SK-N-SH treated with all-trans-retinoic acid at 6 μM for 48 hours (cell line): ENCODE measurements around the gene CDK6.

Source experiments
- ATAC-seq: fragments of 200-7000 bp; cut with Tn5 transposase; 3 replicates; pipeline ENCODE4 v1.9.1; 2020; ENCODE audit warnings: mild to moderate bottlenecking, moderate library complexity
- ARNTL ChIP-seq: fragments of 450-650 bp; formaldehyde crosslinking; IDR thresholded peaks from 2 replicates; pipeline ENCODE4 v1.5.0; 2020; ENCODE audit warnings: low read depth, mild to moderate bottlenecking, moderate library complexity, borderline replicate concordance
- BACH2 ChIP-seq: fragments of 250-450 bp; sonication (Bioruptor Pico); IDR thresholded peaks from 2 replicates; pipeline ENCODE4 v1.9.0; 2021; ENCODE audit warnings: mild to moderate bottlenecking, borderline replicate concordance
- CREB5 ChIP-seq: fragments of 250-450 bp; sonication (Bioruptor Pico); IDR thresholded peaks from 2 replicates; pipeline ENCODE4 v1.5.1; 2020; ENCODE audit warnings: low read depth, mild to moderate bottlenecking, moderate library complexity
- CSDC2 ChIP-seq: fragments of 250-450 bp; sonication (Bioruptor Pico); IDR thresholded peaks from 2 replicates; pipeline ENCODE4 v1.5.0; 2020; ENCODE audit warnings: mild to moderate bottlenecking, moderate library complexity
- CSRNP3 ChIP-seq: fragments of 250-450 bp; sonication (Bioruptor Pico); IDR thresholded peaks from 2 replicates; pipeline ENCODE4 v1.5.1; 2021; ENCODE audit warnings: mild to moderate bottlenecking, moderate library complexity
- ESRRG ChIP-seq: fragments of 250-450 bp; sonication (Bioruptor Pico); IDR thresholded peaks from 2 replicates; pipeline ENCODE4 v1.6.1; 2021; ENCODE audit warnings: mild to moderate bottlenecking
- GLIS3 ChIP-seq: fragments of 250-450 bp; sonication (Bioruptor Pico); IDR thresholded peaks from 2 replicates; pipeline ENCODE4 v1.5.0; 2020; ENCODE audit warnings: mild to moderate bottlenecking, moderate library complexity
- ISL1 ChIP-seq: fragments of 250-450 bp; sonication (Bioruptor Pico); IDR thresholded peaks from 2 replicates; pipeline ENCODE4 v2.1.2; 2022; ENCODE audit warnings: mild to moderate bottlenecking, moderate library complexity
- OSR1 ChIP-seq: fragments of 250-450 bp; sonication (Bioruptor Pico); IDR thresholded peaks from 2 replicates; pipeline ENCODE4 v1.8.0; 2022; ENCODE audit warnings: moderate library complexity, mild to moderate bottlenecking, inconsistent platforms
- RARB ChIP-seq: fragments of 250-450 bp; sonication (Bioruptor Pico); IDR thresholded peaks from 2 replicates; pipeline ENCODE4 v1.8.0; 2021; ENCODE audit warnings: mild to moderate bottlenecking, moderate library complexity
- SNAI2 ChIP-seq: fragments of 250-450 bp; sonication (Bioruptor Pico); IDR thresholded peaks from 2 replicates; pipeline ENCODE4 v1.5.0; 2020; ENCODE audit warnings: mild to moderate bottlenecking, moderate library complexity
- TCF4 ChIP-seq: fragments of 250-450 bp; sonication (Bioruptor Pico); IDR thresholded peaks from 2 replicates; pipeline ENCODE4 v1.8.0; 2021; ENCODE audit warnings: mild to moderate bottlenecking, moderate library complexity, borderline replicate concordance
- TOX ChIP-seq: fragments of 250-450 bp; sonication (Bioruptor Pico); IDR thresholded peaks from 2 replicates; pipeline ENCODE4 v1.8.0; 2021; ENCODE audit warnings: mild to moderate bottlenecking, moderate library complexity, borderline replicate concordance
- TSHZ2 ChIP-seq: fragments of 250-450 bp; sonication (Bioruptor Pico); IDR thresholded peaks from 2 replicates; pipeline ENCODE4 v1.5.0; 2020; ENCODE audit warnings: mild to moderate bottlenecking, moderate library complexity
- ZFP3 ChIP-seq: fragments of 250-450 bp; sonication (Bioruptor Pico); IDR thresholded peaks from 2 replicates; pipeline ENCODE4 v1.5.0; 2020; ENCODE audit warnings: mild to moderate bottlenecking, moderate library complexity
- ZFP30 ChIP-seq: fragments of 450-650 bp; formaldehyde crosslinking; IDR thresholded peaks from 2 replicates; pipeline ENCODE4 v1.5.0; 2022; ENCODE audit warnings: mild to moderate bottlenecking, moderate library complexity
- ZNF565 ChIP-seq: fragments of 450-650 bp; formaldehyde crosslinking; conservative IDR thresholded peaks from 2 replicates; pipeline ENCODE4 v1.5.0; 2020; ENCODE audit warnings: low read depth, mild to moderate bottlenecking, moderate library complexity
- ZNF8 ChIP-seq: fragments of 450-650 bp; formaldehyde crosslinking; IDR thresholded peaks from 2 replicates; pipeline ENCODE4 v1.5.0; 2020; ENCODE audit warnings: mild to moderate bottlenecking, moderate library complexity
- TF ChIP-seq, protein P1 (sequence below): fragments of 250-450 bp; sonication (Bioruptor Pico); IDR thresholded peaks from 2 replicates; pipeline ENCODE4 v1.8.0; 2020; ENCODE audit warnings: mild to moderate bottlenecking, moderate library complexity, borderline replicate concordance
- TF ChIP-seq, protein P2 (sequence below): fragments of 250-450 bp; sonication (Bioruptor Pico); IDR thresholded peaks from 2 replicates; pipeline ENCODE4 v1.8.0; 2021; ENCODE audit warnings: low read depth, mild to moderate bottlenecking, moderate library complexity, borderline replicate concordance

Gene CDK6

GRCh38 chr7:92665926-92666325 lies 170.4 kb downstream of the CDK6 start:
- TF ChIP-seq SNAI2 (CRISPR knock-in tag) (no peak), TCF4 (CRISPR knock-in tag) (no peak), RARB (CRISPR knock-in tag) (no peak), ARNTL (CRISPR knock-in tag) (no peak), ESRRG (CRISPR knock-in tag) (no peak), TOX (CRISPR knock-in tag) (no peak), CSDC2 (CRISPR knock-in tag) (no peak), OSR1 (CRISPR knock-in tag) (no peak)
- TF ChIP-seq, protein P1, sequence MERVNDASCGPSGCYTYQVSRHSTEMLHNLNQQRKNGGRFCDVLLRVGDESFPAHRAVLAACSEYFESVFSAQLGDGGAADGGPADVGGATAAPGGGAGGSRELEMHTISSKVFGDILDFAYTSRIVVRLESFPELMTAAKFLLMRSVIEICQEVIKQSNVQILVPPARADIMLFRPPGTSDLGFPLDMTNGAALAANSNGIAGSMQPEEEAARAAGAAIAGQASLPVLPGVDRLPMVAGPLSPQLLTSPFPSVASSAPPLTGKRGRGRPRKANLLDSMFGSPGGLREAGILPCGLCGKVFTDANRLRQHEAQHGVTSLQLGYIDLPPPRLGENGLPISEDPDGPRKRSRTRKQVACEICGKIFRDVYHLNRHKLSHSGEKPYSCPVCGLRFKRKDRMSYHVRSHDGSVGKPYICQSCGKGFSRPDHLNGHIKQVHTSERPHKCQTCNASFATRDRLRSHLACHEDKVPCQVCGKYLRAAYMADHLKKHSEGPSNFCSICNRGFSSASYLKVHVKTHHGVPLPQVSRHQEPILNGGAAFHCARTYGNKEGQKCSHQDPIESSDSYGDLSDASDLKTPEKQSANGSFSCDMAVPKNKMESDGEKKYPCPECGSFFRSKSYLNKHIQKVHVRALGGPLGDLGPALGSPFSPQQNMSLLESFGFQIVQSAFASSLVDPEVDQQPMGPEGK (CRISPR knock-in tag) = no peak
- TF ChIP-seq, all 23 proteins: peak for 0
- no peak for ATAC-seq

- TF ChIP-seq, protein P1 (CRISPR knock-in tag) = no peak
- ATAC-seq = no peak
These were observed 174.7 kb downstream of the CDK6 start for GRCh38 chr7:92661651-92662050.

DNA sequence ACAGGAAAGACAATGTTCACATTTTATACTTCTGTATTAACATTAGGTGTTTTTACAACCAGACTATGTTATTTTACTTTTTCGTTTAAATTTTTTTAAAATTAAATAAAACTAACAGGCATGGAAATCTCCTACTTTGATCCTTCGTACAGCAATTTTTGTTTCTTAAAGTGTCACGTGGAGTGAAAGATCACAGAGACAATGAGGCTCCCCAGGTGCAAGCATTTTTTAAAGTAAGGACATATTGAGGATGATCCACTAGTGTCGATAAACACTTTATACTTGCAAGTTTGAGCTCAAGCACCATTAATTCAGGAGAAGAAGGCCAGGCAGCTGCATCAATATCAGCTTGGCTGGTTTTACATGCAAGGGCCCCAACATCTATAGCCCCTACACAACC lies 177.7 kb downstream of the CDK6 start:
- no peak for ATAC-seq

DNA sequence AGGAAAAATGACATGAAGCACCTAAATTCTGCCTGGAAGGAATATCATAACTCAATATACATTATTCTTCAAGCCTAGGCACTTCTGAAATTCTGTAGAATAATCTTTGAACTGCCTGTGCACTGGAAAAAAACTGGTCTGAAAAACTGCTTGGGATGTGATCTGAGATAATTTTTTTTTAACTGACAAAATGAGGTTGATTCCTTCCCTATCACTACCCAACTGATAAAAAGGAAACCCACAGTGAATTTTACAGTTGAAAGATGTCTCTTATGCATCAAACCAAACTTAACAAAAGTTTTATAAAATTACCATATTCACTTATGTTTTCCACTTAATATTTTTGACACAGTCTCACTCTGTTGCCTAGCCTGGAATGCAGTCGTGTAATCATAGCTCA lies 179.0 kb downstream of the CDK6 start:
- TF ChIP-seq OSR1 (CRISPR knock-in tag) (no peak), RARB (CRISPR knock-in tag) (no peak), SNAI2 (CRISPR knock-in tag) (no peak)
- ATAC-seq = no peak

More for the DNA sequence above, 177.7 kb downstream of the CDK6 start:
- no peak for TF ChIP-seq SNAI2 (CRISPR knock-in tag)
- TF ChIP-seq ZNF565 (CRISPR knock-in tag) = no peak
- no peak for TF ChIP-seq ZFP30 (CRISPR knock-in tag)
- no peak for TF ChIP-seq OSR1 (CRISPR knock-in tag)
- TF ChIP-seq CREB5 (CRISPR knock-in tag) = no peak
- no peak for TF ChIP-seq ZFP3 (CRISPR knock-in tag)
- no peak for TF ChIP-seq ZNF8
- TF ChIP-seq, protein P2, sequence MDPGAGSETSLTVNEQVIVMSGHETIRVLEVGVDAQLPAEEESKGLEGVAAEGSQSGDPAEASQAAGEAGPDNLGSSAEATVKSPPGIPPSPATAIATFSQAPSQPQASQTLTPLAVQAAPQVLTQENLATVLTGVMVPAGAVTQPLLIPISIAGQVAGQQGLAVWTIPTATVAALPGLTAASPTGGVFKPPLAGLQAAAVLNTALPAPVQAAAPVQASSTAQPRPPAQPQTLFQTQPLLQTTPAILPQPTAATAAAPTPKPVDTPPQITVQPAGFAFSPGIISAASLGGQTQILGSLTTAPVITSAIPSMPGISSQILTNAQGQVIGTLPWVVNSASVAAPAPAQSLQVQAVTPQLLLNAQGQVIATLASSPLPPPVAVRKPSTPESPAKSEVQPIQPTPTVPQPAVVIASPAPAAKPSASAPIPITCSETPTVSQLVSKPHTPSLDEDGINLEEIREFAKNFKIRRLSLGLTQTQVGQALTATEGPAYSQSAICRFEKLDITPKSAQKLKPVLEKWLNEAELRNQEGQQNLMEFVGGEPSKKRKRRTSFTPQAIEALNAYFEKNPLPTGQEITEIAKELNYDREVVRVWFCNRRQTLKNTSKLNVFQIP = no peak
- TF ChIP-seq CSRNP3 (CRISPR knock-in tag) = no peak
- TF ChIP-seq TOX (CRISPR knock-in tag) = no peak
- TF ChIP-seq BACH2 (CRISPR knock-in tag) = no peak
- no peak for TF ChIP-seq ARNTL (CRISPR knock-in tag)
- TF ChIP-seq ESRRG (CRISPR knock-in tag) = no peak
- TF ChIP-seq CSDC2 (CRISPR knock-in tag) = no peak

DNA sequence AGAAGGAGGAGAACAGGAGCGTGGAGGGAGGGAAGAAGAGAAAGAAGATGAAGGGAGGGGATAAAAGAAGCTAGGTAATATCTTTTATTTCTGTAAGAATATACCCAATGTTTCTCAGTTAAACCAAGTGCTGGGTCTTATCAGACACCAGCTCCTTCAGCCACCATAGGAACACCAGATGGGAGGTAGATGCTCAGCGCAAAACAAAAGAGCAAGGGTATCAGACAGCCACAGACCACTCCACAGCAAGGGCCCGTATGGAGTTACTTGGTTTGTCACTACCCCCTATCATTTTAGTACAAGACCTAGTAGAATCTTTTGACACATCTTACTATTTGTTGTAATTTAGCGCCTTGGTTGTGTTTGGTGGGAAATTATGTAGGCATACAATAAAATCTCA lies 180.3 kb downstream of the CDK6 start:
- no peak for ATAC-seq
- TF ChIP-seq GLIS3 (no peak), ZNF565 (CRISPR knock-in tag) (no peak), ISL1 (CRISPR knock-in tag) (no peak), OSR1 (CRISPR knock-in tag) (no peak), ZFP3 (CRISPR knock-in tag) (no peak), ZFP30 (CRISPR knock-in tag) (no peak), TOX (CRISPR knock-in tag) (no peak), TSHZ2 (CRISPR knock-in tag) (no peak), CSDC2 (CRISPR knock-in tag) (no peak), RARB (CRISPR knock-in tag) (no peak), SNAI2 (CRISPR knock-in tag) (no peak)
- TF ChIP-seq, protein P2 = no peak
- TF ChIP-seq, all 23 proteins: peak for 0
